Body of pancreas (tissue), 4 donors: ENCODE data around the gene FRMD4B. TPM values are rescaled to one million over a fixed set of nuclear protein-coding genes. Genes with fewer than 3 reads are reported as not detected.

ENCODE experiments used
- ATAC-seq: fragments of 150-250 bp; one replicate; pipeline ENCODE4 v1.9.1; 2016
- DNase-seq, 4 donors: peaks; one replicate each; pipeline ENCODE4 v3.0.0-alpha.2; 2019
- H3K27ac ChIP-seq, 4 donors: fragments of 200-600 bp; sonication (generic); 1 replicate in 3 of 4; 2 replicates in 1 of 4; pipeline versions ENCODE4 v1.5.1 to v1.6.1; 2016 to 2019; ENCODE audit warnings: mild to moderate bottlenecking in 1 of 4, mixed read lengths in 1 of 4, moderate library complexity in 1 of 4
- H3K27me3 ChIP-seq, 2 donors: fragments of 200-600 bp; sonication (generic); one replicate each; pipeline ENCODE4 v1.6.0; 2016; ENCODE audit warnings: mild to moderate bottlenecking in 1 of 2
- H3K36me3 ChIP-seq, 2 donors: fragments of 200-600 bp; sonication (generic); replicated peaks in 1 of 2; 2 replicates each; pipeline ENCODE4 v1.5.1; 2016; ENCODE audit warnings: low read depth in 2 of 2; ENCODE audit not compliant: insufficient read depth in 1 of 2
- H3K4me1 ChIP-seq: fragments of 200-600 bp; sonication (generic); one replicate; pipeline ENCODE4 v1.6.0; 2016
- H3K4me3 ChIP-seq, 2 donors: fragments of 200-600 bp; sonication (generic); 1 replicate in 1 of 2; 2 replicates in 1 of 2; pipeline ENCODE4 v1.5.1; 2016 to 2019
- H3K9me3 ChIP-seq, 3 donors: fragments of 200-600 bp; sonication (generic); 1 replicate in 2 of 3; 2 replicates in 1 of 3; pipeline ENCODE4 v1.5.1; 2016
- CTCF ChIP-seq, 7 experiments: fragments of 450-650 bp in 4 of 7; fragments of 200-600 bp in 3 of 7; sonication (generic) in 3 of 7; IDR thresholded peaks; one replicate each; pipeline ENCODE4 v1.5.1; 2016 to 2019; ENCODE audit warnings: antibody characterized with exemption in 7 of 7
- POLR2A ChIP-seq, 3 donors: fragments of 450-650 bp; IDR thresholded peaks; one replicate each; pipeline ENCODE4 v1.6.1; 2016; ENCODE audit warnings: antibody characterized with exemption in 3 of 3, mild to moderate bottlenecking in 2 of 3
- WGBS, 2 donors: methylation state at CpG; one replicate each; pipeline ENCODE4 v1.1.5; 2017; 5-methylcytosine and 5-hydroxymethylcytosine counted together
- intact Hi-C: fragments of 100-400 bp; cut with DNase I; formaldehyde crosslinking; loops from one replicate; pipeline ENCODE4 v1.15.1; 2023
- total RNA-seq, 2 donors: library from RNA; depleted of rRNA; stranded (reverse); fragments of >200 nt; gene quantifications; one replicate each; pipeline ENCODE4 v1.1.0, GENCODE V29; 2016

The FRMD4B gene
- total RNA-seq, 2 donors from 2014 or later, result 7.3 to 14.3 TPM

GRCh38 chr3:69181592-69182211 lies 204.2 kb downstream of the FRMD4B start:
- Histone ChIP-seq H3K9me3 (no peaks in the 10 kb centered on the region), H3K4me1 (peaks cover 20% of the 10 kb centered on the region), H3K27ac (peak overlapping the region in 1 of 4 donors; percentile 4), H3K27me3 (no peaks in the 10 kb centered on the region), H3K36me3 (peaks cover 12 to 13% of the 10 kb centered on the region in 2 donors), H3K4me3 (no peak overlapping the region)
- ATAC-seq (peak; percentile 31), DNase-seq (no peak)
- no peak for TF ChIP-seq CTCF (IDR thresholded peaks at IDR 0.05)
- TF ChIP-seq POLR2A (IDR thresholded peaks at IDR 0.05), result no peak
- 65 to 73% methylated on average over 9 of the region's 9 CpGs for WGBS, 2 donors
- intact Hi-C loops, result no loop called here

GRCh38 chr3:69180869-69181591 lies 204.9 kb downstream of the FRMD4B start:
- Histone ChIP-seq H3K36me3 (peaks cover 12 to 13% of the 10 kb centered on the region in 2 donors), H3K27ac (peak overlapping the region in 1 of 4 donors; percentile 4), H3K4me3 (no peak overlapping the region), H3K9me3 (no peaks in the 10 kb centered on the region), H3K27me3 (no peaks in the 10 kb centered on the region), H3K4me1 (peaks cover 20% of the 10 kb centered on the region)
- no peak for ATAC-seq
- intact Hi-C loops, result no loop called here
- TF ChIP-seq CTCF (IDR thresholded peaks at IDR 0.05), result no peak
- TF ChIP-seq POLR2A (IDR thresholded peaks at IDR 0.05), result no peak
- no peak for DNase-seq
- 86 to 90% methylated on average over 18 to 23 of the region's 23 CpGs for WGBS, 2 donors

GRCh38 chr3:69179740-69180372 lies 206.0 kb downstream of the FRMD4B start:
- peak overlapping the region in 2 of 4 donors; percentile 39 to 54 for H3K27ac ChIP-seq
- WGBS, 2 donors, result 67 to 71% methylated on average over 4 of the region's 4 CpGs
- H3K4me1 ChIP-seq, result peaks cover 20% of the 10 kb centered on the region
- ATAC-seq (no peak), DNase-seq (no peak)
- H3K36me3 ChIP-seq, result peaks cover 8 to 12% of the 10 kb centered on the region in 2 donors
- H3K9me3 ChIP-seq, result no peaks in the 10 kb centered on the region
- intact Hi-C loops, result no loop called here
- TF ChIP-seq POLR2A (IDR thresholded peaks at IDR 0.05), result no peak
- TF ChIP-seq CTCF (IDR thresholded peaks at IDR 0.05), result no peak
- H3K4me3 ChIP-seq, result no peak overlapping the region
- H3K27me3 ChIP-seq, result no peaks in the 10 kb centered on the region

GRCh38 chr3:69178838-69179739 lies 206.8 kb downstream of the FRMD4B start:
- TF ChIP-seq POLR2A (IDR thresholded peaks at IDR 0.05), result no peak
- TF ChIP-seq CTCF (IDR thresholded peaks at IDR 0.05), result no peak
- no peaks in the 10 kb centered on the region for H3K27me3 ChIP-seq
- peaks cover 5 to 12% of the 10 kb centered on the region in 2 donors for H3K36me3 ChIP-seq
- peak overlapping the region in 2 of 4 donors; percentile 39 to 54 for H3K27ac ChIP-seq
- ATAC-seq (peak; percentile 75), DNase-seq (no peak)
- no peaks in the 10 kb centered on the region for H3K9me3 ChIP-seq
- H3K4me1 ChIP-seq, result peaks cover 20% of the 10 kb centered on the region
- intact Hi-C loops, result no loop called here
- WGBS, 2 donors, result 47% methylated on average over 5 of the region's 5 CpGs
- H3K4me3 ChIP-seq, result no peak overlapping the region
